GM18526 (cell line): ENCODE data around the gene ATP6V1A.

Source experiments
- POLR2A ChIP-seq: IDR thresholded peaks from 3 replicates; pipeline ENCODE4 v1.6.1; 2011; ENCODE audit not compliant: insufficient read length; ENCODE audit errors: extremely low read depth

ATP6V1A gene

DNA sequence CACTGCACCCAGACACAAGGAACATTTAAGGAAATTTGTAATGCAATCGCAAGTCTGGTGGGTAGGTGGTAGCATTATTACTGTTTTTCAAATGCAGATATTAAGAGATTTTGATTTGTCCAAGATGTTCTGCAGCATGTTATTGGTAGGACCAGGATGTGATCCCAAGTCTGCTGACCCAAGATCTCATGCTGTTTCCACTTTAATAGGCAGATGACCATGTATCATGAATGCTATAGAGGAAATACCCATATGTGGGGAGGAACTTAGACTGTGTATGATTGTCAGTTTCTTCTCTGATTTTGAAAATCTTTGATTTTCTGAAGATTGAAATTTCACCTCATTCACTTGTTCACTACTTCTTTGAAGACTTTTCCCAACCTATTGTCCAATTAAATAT is 28.7 kb downstream of the ATP6V1A start:
- no peak for TF ChIP-seq POLR2A

DNA sequence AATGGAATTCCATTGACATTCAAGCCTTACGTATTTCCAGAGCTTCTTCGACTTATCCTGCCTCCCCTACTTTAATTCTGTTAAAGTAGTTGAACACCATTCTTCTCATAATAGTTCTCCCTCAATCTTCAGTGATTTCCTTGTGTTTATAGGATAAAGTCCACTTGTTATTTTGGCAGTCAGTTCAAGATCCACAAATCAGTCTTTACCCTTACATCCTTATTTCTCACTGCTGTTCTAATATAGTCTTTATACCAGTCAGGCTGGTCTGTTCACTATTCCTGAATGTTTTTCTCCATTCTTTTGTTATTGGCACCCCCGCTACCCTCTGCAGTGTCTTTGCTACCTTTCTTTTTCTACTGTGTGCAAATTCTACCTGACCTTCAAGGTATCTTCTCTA is 29.7 kb downstream of the ATP6V1A start:
- no peak for TF ChIP-seq POLR2A

DNA sequence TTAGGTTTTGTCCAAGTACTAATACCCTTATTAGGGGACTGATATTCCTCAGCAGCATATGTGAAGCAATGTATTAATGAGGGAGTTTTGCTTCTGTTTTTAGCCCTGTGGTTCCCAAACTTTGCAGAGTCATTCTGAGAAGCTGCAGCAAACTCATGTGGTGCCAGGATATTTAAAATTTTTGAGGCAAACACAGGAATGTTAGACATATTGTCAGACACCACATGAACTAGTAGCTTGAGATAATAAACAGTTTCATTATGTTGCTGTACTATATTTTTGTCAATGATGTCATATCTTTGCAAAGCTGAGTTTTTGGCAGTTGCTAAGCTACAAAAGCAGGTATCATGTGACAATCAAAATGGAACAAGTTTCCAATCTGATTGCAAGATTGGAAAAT is 36.6 kb downstream of the ATP6V1A start:
- no peak for TF ChIP-seq POLR2A

DNA sequence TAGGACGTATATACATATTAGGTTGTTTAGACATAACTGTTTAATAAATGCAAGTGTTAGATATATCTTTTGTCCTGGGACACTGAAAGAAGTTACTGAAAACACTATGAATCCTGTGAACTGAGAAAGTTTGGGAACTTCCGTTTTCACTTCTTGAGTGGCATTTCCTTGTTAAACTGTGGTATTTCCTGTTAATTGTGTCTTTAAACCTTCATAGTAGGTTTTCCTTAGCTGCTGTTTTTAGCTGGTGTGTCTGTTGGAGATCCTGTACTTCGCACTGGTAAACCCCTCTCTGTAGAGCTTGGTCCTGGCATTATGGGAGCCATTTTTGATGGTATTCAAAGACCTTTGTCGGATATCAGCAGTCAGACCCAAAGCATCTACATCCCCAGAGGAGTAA is 37.1 kb downstream of the ATP6V1A start:
- no peak for TF ChIP-seq POLR2A

DNA sequence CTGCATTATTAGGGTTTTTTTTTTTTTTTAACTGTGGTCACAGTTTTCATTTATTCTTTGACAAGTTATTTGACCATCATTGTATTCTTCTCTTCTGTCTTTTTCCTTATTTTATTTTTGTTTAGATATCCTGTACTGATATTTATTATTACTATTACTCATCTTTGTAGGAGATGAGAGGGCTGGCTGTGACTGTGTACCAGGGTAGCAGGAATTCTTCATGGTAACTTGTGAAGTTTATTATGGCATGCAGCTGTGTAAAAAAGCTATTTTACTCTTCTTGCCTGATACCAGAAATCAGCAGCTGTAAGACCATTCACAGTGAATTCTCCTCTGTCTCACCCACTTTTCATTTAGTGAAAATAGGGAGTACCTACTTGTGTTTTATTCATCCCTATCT is 44.5 kb downstream of the ATP6V1A start:
- TF ChIP-seq POLR2A: no peak

DNA sequence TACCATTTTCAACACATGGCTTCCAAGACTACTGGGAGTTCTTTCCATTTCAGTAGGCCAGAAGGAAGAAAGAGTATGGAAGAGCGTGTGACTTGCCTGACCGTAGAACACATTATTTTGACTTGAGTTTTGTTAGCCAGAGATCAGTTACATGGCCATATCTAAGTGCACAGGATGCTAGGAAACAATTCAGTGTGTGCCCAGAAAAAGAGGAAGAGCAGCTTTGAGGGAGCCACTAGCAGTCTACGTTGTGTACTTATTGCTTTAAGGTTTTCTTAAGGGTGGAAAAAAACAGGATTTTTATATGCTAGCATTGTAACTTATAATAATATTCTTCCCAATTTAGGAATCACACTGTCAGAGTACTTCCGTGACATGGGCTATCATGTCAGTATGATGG is 47.7 kb downstream of the ATP6V1A start:
- TF ChIP-seq POLR2A: no peak

DNA sequence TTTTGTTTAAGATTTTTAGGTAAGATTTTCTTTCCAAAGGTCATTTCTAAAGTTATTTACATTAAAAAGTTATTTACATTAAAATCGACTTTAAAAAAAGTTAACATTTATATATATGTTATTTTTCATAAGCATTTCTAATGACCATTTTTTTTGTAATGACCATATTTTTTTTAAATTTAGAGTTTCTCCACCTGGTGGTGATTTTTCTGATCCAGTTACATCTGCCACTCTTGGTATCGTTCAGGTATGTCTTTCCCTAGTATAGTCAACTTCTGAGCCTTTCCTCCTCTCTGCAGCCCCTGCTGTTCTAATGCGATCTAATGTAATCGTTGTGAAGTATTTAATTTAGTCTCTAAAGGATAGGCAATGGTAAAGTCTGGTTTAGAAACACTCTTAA is 48.9 kb downstream of the ATP6V1A start:
- no peak for TF ChIP-seq POLR2A

DNA sequence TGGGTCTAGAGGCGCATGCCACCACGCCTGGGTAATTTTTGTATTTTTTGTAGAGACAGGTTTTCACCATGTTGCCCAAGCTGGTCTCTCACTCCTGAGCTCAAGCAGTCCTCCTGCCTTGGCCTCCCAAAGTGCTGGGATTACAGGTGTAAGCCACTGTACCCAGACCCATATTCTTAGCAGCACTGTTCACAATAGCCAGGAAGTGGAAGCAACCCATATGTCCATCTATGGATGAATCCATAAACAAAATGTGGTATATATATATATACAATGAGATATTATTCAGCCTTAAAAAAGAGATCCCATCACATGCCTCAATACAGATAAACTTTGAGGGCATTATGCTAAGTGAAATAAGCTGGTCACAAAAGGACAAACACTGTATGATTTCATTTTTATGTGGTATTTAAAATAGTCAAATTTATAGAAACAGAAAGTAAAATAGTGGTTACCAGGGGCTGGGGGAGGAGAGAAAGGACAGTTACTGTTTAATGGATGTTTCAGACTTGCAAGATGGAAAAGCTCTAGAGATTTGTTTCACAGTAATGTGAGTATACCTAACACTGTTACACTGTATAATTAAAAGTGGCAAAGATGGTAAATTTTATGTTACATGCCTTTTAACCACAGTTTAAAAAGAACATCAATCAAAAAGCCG is 56.1 kb downstream of the ATP6V1A start:
- TF ChIP-seq POLR2A: no peak

DNA sequence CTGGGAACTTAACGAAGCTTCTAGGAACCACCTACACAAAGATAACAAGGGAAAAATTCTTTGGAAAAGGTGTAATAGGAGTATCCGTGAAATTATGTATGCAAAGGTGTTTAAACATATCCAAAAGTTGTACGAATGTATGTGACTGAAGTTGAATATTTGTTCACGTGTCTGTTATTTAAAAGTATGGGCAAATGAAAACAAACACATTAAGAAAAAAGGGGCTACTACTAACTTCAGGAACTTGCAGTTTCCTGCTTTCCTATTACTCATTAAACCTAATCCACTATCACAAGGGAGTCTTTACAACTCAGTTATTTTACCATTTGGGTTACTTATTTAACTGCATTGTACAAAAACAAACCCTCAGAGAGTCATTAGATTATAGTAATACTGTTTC is 57.8 kb downstream of the ATP6V1A start:
- TF ChIP-seq POLR2A: no peak

DNA sequence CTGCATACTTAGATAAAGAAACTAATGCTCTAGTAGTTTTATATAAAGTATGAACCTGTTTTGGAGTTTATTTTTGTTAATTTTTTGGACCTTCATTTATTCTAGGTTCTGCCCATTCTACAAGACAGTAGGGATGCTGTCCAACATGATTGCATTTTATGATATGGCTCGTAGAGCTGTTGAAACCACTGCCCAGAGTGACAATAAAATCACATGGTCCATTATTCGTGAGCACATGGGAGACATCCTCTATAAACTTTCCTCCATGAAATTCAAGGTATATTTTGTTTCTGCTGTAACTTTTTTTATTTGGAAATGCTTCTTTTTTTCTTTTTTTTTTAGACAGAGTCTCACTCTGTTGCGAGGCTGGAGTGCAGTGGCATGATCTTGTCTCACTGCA is 58.4 kb downstream of the ATP6V1A start:
- no peak for TF ChIP-seq POLR2A

DNA sequence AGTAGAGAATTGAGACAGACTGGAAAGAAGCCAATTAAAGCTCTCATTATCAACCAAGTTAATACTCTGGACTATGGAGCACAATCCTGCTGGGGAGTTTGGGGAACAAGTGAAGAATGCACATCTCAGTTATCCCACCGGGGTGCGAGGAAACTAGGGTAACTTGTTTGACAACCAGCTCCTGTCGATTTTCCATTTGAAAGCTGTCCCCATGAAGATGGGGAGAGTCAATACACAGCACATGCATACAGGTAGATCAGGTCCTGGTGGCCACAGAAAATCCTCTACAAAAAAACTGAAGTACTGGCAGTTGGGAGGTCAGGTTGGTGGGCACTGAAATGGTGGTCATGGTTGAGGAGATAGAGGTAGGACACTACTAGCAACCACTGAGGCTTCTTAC is 66.0 kb downstream of the ATP6V1A start:
- TF ChIP-seq POLR2A: no peak

DNA sequence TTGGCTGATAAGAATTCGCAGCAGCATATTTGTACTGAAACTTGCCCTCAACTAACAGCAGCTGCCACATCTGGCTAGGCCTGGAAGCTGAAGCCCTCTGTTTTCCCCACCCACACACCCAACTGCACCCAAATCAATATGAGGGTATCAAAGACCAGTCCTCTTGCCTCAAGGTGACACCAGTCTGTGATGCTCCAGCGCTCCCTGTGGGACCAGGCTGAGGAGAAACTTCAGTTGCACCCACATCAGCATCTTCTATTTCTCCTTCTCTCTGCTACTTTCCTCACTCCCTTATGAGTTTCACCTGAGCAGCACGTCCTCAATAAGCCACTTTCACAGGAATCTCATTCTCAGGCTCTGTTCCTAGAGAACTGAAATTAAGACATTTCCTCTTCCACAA is 73.0 kb downstream of the ATP6V1A start:
- no peak for TF ChIP-seq POLR2A

DNA sequence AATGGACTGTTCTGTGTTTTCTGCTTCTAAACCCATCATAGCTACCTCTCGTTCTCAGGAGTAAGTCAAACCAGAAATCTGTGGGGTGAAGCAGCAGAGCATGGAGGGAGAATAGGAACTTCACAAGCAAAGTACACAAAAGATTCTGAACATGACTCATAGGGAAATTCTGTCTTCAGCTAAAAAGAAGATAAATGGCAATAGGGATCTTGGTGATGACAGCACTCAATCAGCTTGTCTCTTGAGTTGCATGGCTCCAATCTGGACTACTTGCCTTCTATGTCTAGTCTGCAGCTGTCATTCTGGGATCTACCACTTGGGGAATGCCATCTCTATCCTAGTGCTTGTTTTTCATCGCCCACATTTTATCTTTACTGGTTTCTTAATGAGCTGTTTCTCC is 78.3 kb downstream of the ATP6V1A start:
- TF ChIP-seq POLR2A: no peak

DNA sequence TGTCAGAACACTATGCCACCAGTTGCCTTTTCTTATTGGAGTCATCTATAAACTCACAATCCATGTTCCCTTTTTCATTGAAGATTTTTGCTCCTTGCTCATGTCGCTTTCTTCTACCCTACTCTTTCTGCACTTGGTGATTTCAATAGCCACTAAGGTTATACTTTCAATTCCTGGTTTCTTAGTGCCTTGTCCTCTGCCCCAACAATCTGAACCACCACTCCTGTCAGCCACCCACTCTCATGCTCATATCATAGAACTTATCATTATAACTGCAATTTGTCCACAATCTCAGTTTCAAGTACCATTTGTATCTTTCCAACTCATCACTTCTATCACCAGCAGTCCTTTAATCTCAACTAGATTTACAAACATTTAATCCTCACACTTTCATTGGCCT is 81.8 kb downstream of the ATP6V1A start:
- TF ChIP-seq POLR2A: no peak

DNA sequence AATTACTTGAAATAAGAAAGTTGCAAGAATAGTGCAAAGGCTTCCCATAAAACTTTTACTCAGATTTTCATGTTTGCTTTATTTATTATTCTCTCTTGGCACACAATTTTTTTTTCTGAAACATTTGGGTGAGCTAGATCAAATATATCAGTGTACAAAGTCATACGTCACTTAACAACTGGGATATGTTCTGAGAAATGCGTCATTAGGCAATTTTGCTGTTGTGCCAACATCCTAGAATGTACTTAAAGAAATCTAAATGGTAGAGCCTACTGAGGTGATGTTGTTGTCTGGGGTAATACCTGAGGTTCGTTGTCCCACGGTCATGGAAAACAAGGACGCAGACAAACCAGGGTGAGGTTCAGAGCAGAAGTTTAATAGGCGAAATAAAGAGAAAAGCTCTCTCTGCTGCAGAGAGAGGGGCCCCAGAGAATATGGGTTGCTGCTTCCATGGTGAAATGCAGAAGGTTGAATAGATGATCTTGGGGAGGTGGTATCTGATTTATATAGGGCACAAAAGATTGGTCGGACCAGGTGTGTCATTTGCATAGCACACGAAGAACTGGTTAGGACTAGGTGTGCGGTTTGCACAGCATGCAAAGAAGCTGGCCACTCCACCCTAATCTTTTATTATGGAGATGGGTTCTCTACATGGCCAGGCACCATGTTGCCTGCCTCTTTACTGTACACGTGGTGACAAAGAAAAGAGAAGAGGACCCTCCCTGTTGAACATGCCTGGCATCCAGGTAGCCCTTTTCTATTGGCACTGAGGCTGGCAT is 82.9 kb downstream of the ATP6V1A start:
- no peak for TF ChIP-seq POLR2A

DNA sequence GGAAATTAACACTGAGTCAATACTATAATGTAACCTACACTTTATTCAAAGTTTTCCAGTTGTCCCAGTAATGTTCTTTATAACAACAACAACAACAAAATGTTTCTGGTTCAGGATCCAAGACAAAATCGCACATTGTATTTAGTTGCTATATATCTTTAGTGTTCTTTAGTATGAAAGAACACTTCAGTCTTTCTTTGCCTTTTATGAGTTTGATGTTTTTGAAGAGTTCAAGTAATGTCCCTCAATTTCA is 84.2 kb downstream of the ATP6V1A start:
- no peak for TF ChIP-seq POLR2A
